Measurements from ENCODE around the gene MAPK10.

DNA sequence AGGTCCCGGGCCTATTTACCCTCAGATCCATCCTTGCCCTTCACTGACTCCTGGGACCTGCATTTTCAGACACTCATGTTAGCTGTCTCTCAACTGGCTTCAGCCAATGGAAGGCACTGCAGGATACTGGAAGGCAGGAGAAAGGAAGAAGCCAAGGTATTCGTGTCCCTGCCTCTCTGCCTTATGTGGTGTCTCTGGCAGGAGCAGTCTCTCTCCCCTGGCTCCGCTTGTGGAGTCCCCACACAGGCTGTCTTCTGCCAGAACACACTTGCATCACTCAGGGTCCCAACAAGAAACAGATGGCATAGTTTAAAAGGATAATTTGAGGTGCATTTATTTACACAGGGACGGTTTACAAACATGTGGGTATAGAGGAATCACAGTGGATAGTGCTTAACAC, 21.6 kb upstream of the MAPK10 start:
- TF ChIP-seq, protein P1, sequence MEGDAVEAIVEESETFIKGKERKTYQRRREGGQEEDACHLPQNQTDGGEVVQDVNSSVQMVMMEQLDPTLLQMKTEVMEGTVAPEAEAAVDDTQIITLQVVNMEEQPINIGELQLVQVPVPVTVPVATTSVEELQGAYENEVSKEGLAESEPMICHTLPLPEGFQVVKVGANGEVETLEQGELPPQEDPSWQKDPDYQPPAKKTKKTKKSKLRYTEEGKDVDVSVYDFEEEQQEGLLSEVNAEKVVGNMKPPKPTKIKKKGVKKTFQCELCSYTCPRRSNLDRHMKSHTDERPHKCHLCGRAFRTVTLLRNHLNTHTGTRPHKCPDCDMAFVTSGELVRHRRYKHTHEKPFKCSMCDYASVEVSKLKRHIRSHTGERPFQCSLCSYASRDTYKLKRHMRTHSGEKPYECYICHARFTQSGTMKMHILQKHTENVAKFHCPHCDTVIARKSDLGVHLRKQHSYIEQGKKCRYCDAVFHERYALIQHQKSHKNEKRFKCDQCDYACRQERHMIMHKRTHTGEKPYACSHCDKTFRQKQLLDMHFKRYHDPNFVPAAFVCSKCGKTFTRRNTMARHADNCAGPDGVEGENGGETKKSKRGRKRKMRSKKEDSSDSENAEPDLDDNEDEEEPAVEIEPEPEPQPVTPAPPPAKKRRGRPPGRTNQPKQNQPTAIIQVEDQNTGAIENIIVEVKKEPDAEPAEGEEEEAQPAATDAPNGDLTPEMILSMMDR (optimal IDR thresholded peaks at IDR 0.05 in 1 of 3, IDR thresholded peaks at IDR 0.05 in 1 of 3, conservative IDR thresholded peaks at IDR 0.05 in 1 of 3; ENCODE audit: extremely low read depth in 1 of 3, insufficient read depth in 2 of 3, low read length in 3 of 3): no peak
- TF ChIP-seq EZH2 (IDR thresholded peaks at IDR 0.05; ENCODE audit: low read length): no peak

Data from keratinocyte (primary cell).